Uterus (tissue), 4 donors: ENCODE results near the gene NDUFS7. TPM values are rescaled to one million over a fixed set of nuclear protein-coding genes. Genes with fewer than 3 reads are reported as not detected.

ENCODE experiments used
- DNase-seq, 2 donors: peaks; one replicate each; pipeline ENCODE4 v3.0.0-alpha.2; 2019 to 2020
- H3K27ac ChIP-seq, 2 donors: fragments of 200-600 bp; sonication (generic); 1 replicate in 1 of 2; 2 replicates in 1 of 2; pipeline ENCODE4 v1.5.1; 2016 to 2018
- H3K27me3 ChIP-seq, 2 donors: fragments of 200-600 bp; sonication (generic); one replicate each; pipeline ENCODE4 v1.5.1; 2018 to 2019; ENCODE audit warnings: control low read depth in 1 of 2
- H3K36me3 ChIP-seq, 2 donors: fragments of 200-600 bp; sonication (generic); one replicate each; pipeline ENCODE4 v1.5.1; 2019; ENCODE audit warnings: control low read depth in 1 of 2
- H3K4me1 ChIP-seq, 2 donors: fragments of 200-600 bp; sonication (generic); one replicate each; pipeline ENCODE4 v1.5.1; 2018 to 2019; ENCODE audit warnings: control low read depth in 1 of 2
- H3K4me3 ChIP-seq, 2 donors: fragments of 200-600 bp; sonication (generic); 1 replicate in 1 of 2; 2 replicates in 1 of 2; pipeline ENCODE4 v1.5.1; 2018 to 2019; ENCODE audit warnings: mild to moderate bottlenecking in 1 of 2
- H3K9me3 ChIP-seq, 2 donors: fragments of 200-600 bp; sonication (generic); one replicate each; pipeline ENCODE4 v1.5.1; 2019; ENCODE audit warnings: control low read depth in 1 of 2
- POLR2A ChIP-seq, 2 donors: fragments of 450-650 bp; IDR thresholded peaks; one replicate each; pipeline ENCODE4 v1.6.1; 2016; ENCODE audit warnings: antibody characterized with exemption in 2 of 2, mild to moderate bottlenecking in 1 of 2, moderate library complexity in 1 of 2
- intact Hi-C: fragments of 100-400 bp; cut with DNase I; formaldehyde crosslinking; loops from one replicate; pipeline ENCODE4 v1.15.1; 2023; ENCODE audit warnings: low total_unique reads
- total RNA-seq, 4 donors: library from RNA; depleted of rRNA in 3 of 4; stranded (reverse); fragments of >200 nt in 3 of 4; gene quantifications; one replicate each; pipeline versions ENCODE4 v1.1.0 to v1.2.4, GENCODE V29; 2014 to 2023
- TF ChIP-seq, protein P1 (sequence below), 4 experiments: fragments of 200-600 bp in 2 of 4; fragments of 450-650 bp in 2 of 4; sonication (generic) in 2 of 4; IDR thresholded peaks; one replicate each; pipeline ENCODE4 v1.5.1; 2016 to 2019; ENCODE audit warnings: antibody characterized with exemption in 4 of 4, mild to moderate bottlenecking in 2 of 4, moderate library complexity in 1 of 4
- donor health status: DM: yes; HTN: yes; CAD: no.

Gene NDUFS7
- total RNA-seq, 4 donors from 2014 or later, result 39.2 to 65.5 (median 42.1) TPM

DNA sequence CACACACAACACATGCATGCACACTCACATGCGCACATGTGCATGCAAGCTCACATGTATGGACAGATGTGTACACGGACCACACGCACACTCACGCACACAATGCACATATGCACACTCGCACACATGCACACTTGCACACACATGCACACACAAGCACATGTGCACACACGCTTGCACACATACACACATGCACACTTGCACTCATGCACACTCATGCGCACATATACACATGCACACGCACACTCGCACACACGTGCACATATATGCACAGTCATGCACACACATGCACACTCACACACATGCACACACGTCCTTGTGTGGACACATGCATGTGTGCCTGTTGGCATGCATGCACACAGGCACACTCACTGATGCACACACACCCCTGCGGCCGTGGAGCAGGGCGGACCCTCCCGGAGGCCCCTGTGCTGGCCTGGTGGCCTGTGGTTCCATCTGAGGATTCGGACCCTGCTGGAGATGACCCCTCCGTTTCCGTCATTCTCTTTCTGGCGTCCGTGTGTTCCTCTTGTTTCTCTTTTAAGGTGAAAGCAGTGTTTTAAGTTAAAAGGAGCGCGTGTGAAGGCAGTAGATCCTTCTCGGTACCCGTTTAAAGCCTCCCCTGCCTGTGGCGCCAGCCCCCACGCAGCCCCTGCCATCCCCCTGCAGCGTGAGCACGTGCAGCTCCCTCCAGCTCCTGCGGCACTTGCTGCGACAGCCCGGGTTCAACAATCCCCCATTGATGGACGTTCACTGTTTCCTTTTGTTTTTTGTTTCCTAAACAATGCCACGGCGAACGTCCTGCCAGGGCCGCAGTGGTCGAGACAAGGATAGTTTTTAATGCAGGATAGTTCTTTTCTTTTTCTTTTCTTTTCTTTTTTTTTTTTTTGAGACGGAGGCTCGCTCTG lies 5.6 kb downstream of the NDUFS7 start:
- Histone ChIP-seq H3K4me3 (no peak overlapping the region), H3K27me3 (no peaks in the 10 kb centered on the region), H3K36me3 (no peaks in the 10 kb centered on the region), H3K27ac (no peak overlapping the region), H3K4me1 (peaks cover 0 to 11% of the 10 kb centered on the region in 2 donors), H3K9me3 (no peaks in the 10 kb centered on the region)
- TF ChIP-seq, protein P1, sequence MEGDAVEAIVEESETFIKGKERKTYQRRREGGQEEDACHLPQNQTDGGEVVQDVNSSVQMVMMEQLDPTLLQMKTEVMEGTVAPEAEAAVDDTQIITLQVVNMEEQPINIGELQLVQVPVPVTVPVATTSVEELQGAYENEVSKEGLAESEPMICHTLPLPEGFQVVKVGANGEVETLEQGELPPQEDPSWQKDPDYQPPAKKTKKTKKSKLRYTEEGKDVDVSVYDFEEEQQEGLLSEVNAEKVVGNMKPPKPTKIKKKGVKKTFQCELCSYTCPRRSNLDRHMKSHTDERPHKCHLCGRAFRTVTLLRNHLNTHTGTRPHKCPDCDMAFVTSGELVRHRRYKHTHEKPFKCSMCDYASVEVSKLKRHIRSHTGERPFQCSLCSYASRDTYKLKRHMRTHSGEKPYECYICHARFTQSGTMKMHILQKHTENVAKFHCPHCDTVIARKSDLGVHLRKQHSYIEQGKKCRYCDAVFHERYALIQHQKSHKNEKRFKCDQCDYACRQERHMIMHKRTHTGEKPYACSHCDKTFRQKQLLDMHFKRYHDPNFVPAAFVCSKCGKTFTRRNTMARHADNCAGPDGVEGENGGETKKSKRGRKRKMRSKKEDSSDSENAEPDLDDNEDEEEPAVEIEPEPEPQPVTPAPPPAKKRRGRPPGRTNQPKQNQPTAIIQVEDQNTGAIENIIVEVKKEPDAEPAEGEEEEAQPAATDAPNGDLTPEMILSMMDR (IDR thresholded peaks at IDR 0.05), result no peak
- no peak for TF ChIP-seq POLR2A (IDR thresholded peaks at IDR 0.05)
- DNase-seq, result no peak
- intact Hi-C loops, result no loop called here

DNA sequence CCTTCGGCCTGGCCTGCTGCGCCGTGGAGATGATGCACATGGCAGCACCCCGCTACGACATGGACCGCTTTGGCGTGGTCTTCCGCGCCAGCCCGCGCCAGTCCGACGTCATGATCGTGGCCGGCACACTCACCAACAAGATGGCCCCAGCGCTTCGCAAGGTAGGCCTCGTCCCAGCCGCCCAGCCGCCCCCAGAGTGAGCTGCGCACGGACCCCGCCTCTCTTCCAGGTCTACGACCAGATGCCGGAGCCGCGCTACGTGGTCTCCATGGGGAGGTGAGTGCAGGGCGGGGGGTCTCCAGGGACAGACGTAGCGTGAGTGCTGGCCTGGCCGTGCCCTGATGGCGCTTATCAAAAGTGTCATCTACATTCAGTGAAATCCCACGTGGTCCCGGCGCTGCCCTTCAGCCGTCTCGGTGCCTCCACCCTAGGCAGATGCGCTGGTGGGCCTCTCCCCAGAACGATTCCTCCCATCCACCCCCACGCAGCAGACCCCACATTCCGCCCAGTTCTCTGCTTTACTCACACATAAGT lies 7.2 kb downstream of the NDUFS7 start:
- no peak overlapping the region for H3K27ac ChIP-seq
- H3K4me3 ChIP-seq, result no peak overlapping the region
- peaks cover 0 to under 1% of the 10 kb centered on the region in 2 donors for H3K4me1 ChIP-seq
- no peak for DNase-seq
- H3K9me3 ChIP-seq, result no peaks in the 10 kb centered on the region
- intact Hi-C loops, result no loop called here
- no peak for TF ChIP-seq POLR2A (IDR thresholded peaks at IDR 0.05)
- TF ChIP-seq, protein P1 (IDR thresholded peaks at IDR 0.05), result no peak
- H3K36me3 ChIP-seq, result no peaks in the 10 kb centered on the region
- H3K27me3 ChIP-seq, result no peaks in the 10 kb centered on the region

DNA sequence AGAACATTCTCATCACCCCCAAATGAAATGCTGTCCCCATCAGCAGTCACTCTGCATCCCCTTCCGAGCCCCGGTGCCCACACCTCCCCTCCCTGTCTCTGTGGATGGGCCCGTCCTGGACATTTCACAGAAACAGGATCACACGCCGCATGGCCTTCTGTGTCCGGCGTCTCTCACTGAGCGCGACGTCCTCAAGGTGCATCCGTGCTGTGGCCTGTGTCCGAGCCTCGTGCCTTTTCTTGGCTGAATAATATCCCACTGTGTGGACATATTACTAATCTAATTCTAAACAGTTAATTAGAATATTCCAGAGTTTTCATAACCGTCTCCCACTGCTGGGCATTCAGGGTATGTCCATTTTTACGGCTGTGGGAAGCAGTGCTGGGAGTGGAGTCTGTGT lies 8.7 kb downstream of the NDUFS7 start:
- Histone ChIP-seq H3K4me1 (peaks cover 0 to 5% of the 10 kb centered on the region in 2 donors), H3K27me3 (no peaks in the 10 kb centered on the region), H3K9me3 (no peaks in the 10 kb centered on the region), H3K27ac (no peak overlapping the region), H3K4me3 (no peak overlapping the region), H3K36me3 (no peaks in the 10 kb centered on the region)
- intact Hi-C loops, result no loop called here
- no peak for DNase-seq
- TF ChIP-seq POLR2A (IDR thresholded peaks at IDR 0.05), result no peak
- TF ChIP-seq, protein P1 (IDR thresholded peaks at IDR 0.05), result no peak

DNA sequence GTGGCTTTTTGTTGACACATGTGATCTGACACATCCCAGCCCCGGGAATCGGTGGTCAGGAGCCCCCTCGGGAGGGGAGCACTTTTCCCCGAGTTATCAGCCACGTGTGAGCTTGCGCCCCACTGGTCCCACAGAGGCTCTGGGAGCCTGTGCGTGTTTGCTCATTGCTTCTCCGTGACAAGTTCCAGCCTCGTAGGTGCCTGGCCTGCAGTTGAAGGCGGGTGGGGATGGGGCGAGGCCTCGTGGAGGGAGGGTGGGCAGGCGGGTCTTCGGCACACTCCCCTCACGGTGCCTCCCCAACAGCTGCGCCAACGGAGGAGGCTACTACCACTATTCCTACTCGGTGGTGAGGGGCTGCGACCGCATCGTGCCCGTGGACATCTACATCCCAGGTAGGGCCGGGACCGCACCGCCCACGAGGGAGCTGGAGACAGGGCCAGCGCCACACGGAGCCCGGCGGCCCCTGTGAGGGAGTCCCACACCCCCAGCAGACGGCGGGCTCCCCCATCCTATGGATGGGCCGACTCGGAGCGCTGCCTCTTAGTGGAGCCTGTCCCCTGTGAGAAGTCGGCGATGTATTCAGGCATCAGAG lies 9.3 kb downstream of the NDUFS7 start:
- DNase-seq, result no peak
- Histone ChIP-seq H3K36me3 (no peaks in the 10 kb centered on the region), H3K27ac (no peak overlapping the region), H3K4me3 (no peak overlapping the region), H3K9me3 (no peaks in the 10 kb centered on the region), H3K4me1 (peaks cover 0 to 5% of the 10 kb centered on the region in 2 donors), H3K27me3 (no peaks in the 10 kb centered on the region)
- intact Hi-C loops, result no loop called here
- TF ChIP-seq POLR2A (IDR thresholded peaks at IDR 0.05), result no peak
- TF ChIP-seq, protein P1 (IDR thresholded peaks at IDR 0.05), result no peak

DNA sequence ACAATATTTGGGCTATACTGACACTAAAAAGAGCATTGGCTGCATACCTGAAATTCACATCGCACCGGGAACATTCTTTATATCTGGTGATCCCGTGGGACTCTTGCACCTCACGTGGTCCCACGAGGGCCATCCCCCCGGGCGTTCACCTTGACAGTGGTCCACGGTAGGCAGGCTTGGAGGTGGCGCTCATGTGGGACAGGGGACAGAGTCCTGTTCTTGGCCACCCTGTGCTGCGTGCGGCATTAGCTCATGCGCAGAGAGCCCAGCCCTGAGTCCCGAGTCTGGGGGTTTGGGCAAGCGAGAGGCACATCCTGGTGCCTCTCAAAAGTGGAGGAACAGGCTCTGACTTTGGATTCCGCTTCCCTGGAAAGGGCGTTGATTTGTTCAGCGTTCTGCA lies 10.1 kb downstream of the NDUFS7 start:
- Histone ChIP-seq H3K27ac (no peak overlapping the region), H3K9me3 (no peaks in the 10 kb centered on the region), H3K4me1 (peaks cover 0 to 5% of the 10 kb centered on the region in 2 donors), H3K4me3 (no peak overlapping the region), H3K36me3 (no peaks in the 10 kb centered on the region), H3K27me3 (no peaks in the 10 kb centered on the region)
- DNase-seq, result no peak
- TF ChIP-seq, protein P1 (IDR thresholded peaks at IDR 0.05), result no peak
- TF ChIP-seq POLR2A (IDR thresholded peaks at IDR 0.05), result no peak
- intact Hi-C loops, result no loop called here
